Measurements from ENCODE around the gene MYH10. TPM values are rescaled to one million over a fixed set of nuclear protein-coding genes. Genes with fewer than 3 reads are reported as not detected.

The MYH10 gene
- total RNA-seq, 1 experiment from 2014 or later, result 74.0 TPM

DNA sequence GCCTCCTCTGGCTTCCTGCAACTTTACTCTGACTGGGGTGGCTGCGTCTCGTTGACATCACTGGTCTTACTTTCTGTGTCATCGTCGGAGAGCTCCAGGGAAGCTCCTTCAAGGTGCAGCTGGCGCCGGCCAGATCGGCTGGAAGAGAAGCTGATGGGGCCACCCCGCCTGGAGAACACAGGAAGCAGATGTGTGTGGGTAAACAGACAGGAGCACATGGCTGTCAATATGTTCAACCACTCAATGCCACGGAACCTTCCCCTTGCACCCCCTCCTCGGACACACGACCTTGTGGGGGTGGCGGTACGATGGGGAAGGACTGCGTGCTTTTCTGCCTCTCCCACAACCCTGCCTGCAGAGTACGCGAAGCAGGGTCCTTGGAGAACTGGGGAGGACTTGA, 154.7 kb downstream of the MYH10 start:
- Histone ChIP-seq H3K4me3 (ENCODE audit: low read depth, low read length) (no peak overlapping the region), H3K4me1 (no peaks in the 10 kb centered on the region), H3K36me3 (ENCODE audit: control insufficient read depth, insufficient read depth, low read length) (no peaks in the 10 kb centered on the region), H3K9me3 (no peaks in the 10 kb centered on the region), H3K27me3 (replicated peaks; ENCODE audit: control insufficient read depth, insufficient read depth, low read length) (no peaks in the 10 kb centered on the region)
- DNase-seq, result no peak
- CTCF ChIA-PET, result no interaction called here
- H3K36me3 Mint-ChIP-seq (ENCODE audit: insufficient read depth, unreplicated experiment), result peaks cover 76% of the 10 kb centered on the region
- no peaks in the 10 kb centered on the region for H3K4me1 Mint-ChIP-seq (ENCODE audit: low read depth, unreplicated experiment)
- H3K9me3 Mint-ChIP-seq (ENCODE audit: unreplicated experiment), result no peaks in the 10 kb centered on the region
- H3K27ac Mint-ChIP-seq (ENCODE audit: unreplicated experiment), result no peak overlapping the region
- no TSS peak for BruUV-seq (replicated peaks)
- no peaks in the 10 kb centered on the region for H3K27me3 Mint-ChIP-seq (ENCODE audit: insufficient read depth, unreplicated experiment)
- no peak overlapping the region for H3K4me3 Mint-ChIP-seq (ENCODE audit: unreplicated experiment)
- TF ChIP-seq, protein P1, sequence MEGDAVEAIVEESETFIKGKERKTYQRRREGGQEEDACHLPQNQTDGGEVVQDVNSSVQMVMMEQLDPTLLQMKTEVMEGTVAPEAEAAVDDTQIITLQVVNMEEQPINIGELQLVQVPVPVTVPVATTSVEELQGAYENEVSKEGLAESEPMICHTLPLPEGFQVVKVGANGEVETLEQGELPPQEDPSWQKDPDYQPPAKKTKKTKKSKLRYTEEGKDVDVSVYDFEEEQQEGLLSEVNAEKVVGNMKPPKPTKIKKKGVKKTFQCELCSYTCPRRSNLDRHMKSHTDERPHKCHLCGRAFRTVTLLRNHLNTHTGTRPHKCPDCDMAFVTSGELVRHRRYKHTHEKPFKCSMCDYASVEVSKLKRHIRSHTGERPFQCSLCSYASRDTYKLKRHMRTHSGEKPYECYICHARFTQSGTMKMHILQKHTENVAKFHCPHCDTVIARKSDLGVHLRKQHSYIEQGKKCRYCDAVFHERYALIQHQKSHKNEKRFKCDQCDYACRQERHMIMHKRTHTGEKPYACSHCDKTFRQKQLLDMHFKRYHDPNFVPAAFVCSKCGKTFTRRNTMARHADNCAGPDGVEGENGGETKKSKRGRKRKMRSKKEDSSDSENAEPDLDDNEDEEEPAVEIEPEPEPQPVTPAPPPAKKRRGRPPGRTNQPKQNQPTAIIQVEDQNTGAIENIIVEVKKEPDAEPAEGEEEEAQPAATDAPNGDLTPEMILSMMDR (IDR thresholded peaks at IDR 0.05; ENCODE audit: insufficient read depth in 1 of 2, low read depth in 1 of 2, low read length in 1 of 2, severe bottlenecking in 1 of 2, unreplicated experiment in 1 of 2), result no peak
- POLR2A ChIA-PET, result no interaction called here
- intact Hi-C loops (cut with micrococcal nuclease; ENCODE audit: unreplicated experiment), result no loop called here

DNA sequence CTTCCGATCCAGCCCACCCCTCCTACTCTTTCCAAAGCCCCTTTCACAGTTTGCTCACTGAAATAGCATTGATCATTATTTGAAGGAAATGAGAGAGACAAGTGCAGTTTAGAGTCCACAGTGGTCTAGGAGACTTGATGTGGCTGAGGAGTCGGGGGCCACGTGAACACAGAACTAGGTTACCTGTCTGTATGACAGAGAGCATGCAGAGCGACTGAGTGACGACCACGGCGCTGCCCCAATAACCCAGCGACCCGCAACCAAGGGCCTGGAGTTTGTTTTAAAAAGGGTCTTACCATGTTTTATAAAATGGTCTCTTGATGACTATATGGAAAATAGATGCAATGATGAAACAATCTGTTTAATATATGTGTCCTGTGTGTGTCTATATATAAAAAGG, 155.3 kb downstream of the MYH10 start:
- Mint-ChIP-seq H3K9me3 (ENCODE audit: unreplicated experiment) (no peaks in the 10 kb centered on the region), H3K4me3 (ENCODE audit: unreplicated experiment) (no peak overlapping the region), H3K27ac (ENCODE audit: unreplicated experiment) (no peak overlapping the region), H3K36me3 (ENCODE audit: insufficient read depth, unreplicated experiment) (peaks cover 73% of the 10 kb centered on the region), H3K4me1 (ENCODE audit: low read depth, unreplicated experiment) (no peaks in the 10 kb centered on the region), H3K27me3 (ENCODE audit: insufficient read depth, unreplicated experiment) (no peaks in the 10 kb centered on the region)
- DNase-seq, result no peak
- no peaks in the 10 kb centered on the region for H3K27me3 ChIP-seq (replicated peaks; ENCODE audit: control insufficient read depth, insufficient read depth, low read length)
- BruUV-seq (replicated peaks), result no TSS peak
- no peak overlapping the region for H3K4me3 ChIP-seq (ENCODE audit: low read depth, low read length)
- no peaks in the 10 kb centered on the region for H3K4me1 ChIP-seq
- CTCF ChIA-PET, result no interaction called here
- TF ChIP-seq, protein P1 (IDR thresholded peaks at IDR 0.05; ENCODE audit: insufficient read depth in 1 of 2, low read depth in 1 of 2, low read length in 1 of 2, severe bottlenecking in 1 of 2, unreplicated experiment in 1 of 2), result no peak
- H3K9me3 ChIP-seq, result no peaks in the 10 kb centered on the region
- intact Hi-C loops (cut with micrococcal nuclease; ENCODE audit: unreplicated experiment), result no loop called here
- no peaks in the 10 kb centered on the region for H3K36me3 ChIP-seq (ENCODE audit: control insufficient read depth, insufficient read depth, low read length)
- POLR2A ChIA-PET, result no interaction called here

DNA sequence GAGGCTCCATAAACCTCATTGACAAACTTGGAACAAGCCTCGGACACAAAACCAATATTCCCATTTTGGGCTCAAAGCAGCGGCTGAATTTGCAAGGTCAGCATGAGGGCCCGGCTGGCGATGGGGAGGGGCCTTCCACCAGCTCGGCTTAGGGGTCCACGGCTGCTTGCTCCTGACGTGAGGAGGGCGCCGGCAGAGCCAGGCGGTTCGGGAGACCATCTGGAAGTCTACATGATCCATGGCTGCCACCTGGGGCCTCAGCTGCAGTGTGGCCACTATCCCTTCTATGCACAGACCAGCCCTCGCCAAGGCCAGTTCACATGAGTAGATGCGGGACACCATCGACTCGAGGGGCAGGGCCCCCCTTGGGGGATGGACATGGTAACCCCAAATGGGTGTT, 155.7 kb downstream of the MYH10 start:
- H3K4me1 Mint-ChIP-seq (ENCODE audit: low read depth, unreplicated experiment), result no peaks in the 10 kb centered on the region

More for the DNA sequence above, 155.7 kb downstream of the MYH10 start:
- H3K36me3 Mint-ChIP-seq (ENCODE audit: insufficient read depth, unreplicated experiment), result peaks cover 69% of the 10 kb centered on the region
- H3K27me3 ChIP-seq (replicated peaks; ENCODE audit: control insufficient read depth, insufficient read depth, low read length), result no peaks in the 10 kb centered on the region
- no peak overlapping the region for H3K4me3 ChIP-seq (ENCODE audit: low read depth, low read length)
- POLR2A ChIA-PET, result no interaction called here
- CTCF ChIA-PET, result no interaction called here
- TF ChIP-seq, protein P1 (IDR thresholded peaks at IDR 0.05; ENCODE audit: insufficient read depth in 1 of 2, low read depth in 1 of 2, low read length in 1 of 2, severe bottlenecking in 1 of 2, unreplicated experiment in 1 of 2), result no peak
- intact Hi-C loops (cut with micrococcal nuclease; ENCODE audit: unreplicated experiment), result no loop called here
- no peaks in the 10 kb centered on the region for H3K27me3 Mint-ChIP-seq (ENCODE audit: insufficient read depth, unreplicated experiment)
- H3K36me3 ChIP-seq (ENCODE audit: control insufficient read depth, insufficient read depth, low read length), result no peaks in the 10 kb centered on the region
- H3K9me3 Mint-ChIP-seq (ENCODE audit: unreplicated experiment), result no peaks in the 10 kb centered on the region
- no peak overlapping the region for H3K4me3 Mint-ChIP-seq (ENCODE audit: unreplicated experiment)
- no peak overlapping the region for H3K27ac Mint-ChIP-seq (ENCODE audit: unreplicated experiment)
- DNase-seq, result no peak
- no TSS peak for BruUV-seq (replicated peaks)
- H3K9me3 ChIP-seq, result no peaks in the 10 kb centered on the region
- H3K4me1 ChIP-seq, result no peaks in the 10 kb centered on the region
